Osteoblast (primary cell): ENCODE data around the gene MIEF1. TPM values are rescaled to one million over a fixed set of nuclear protein-coding genes. Genes with fewer than 3 reads are reported as not detected.

Experiments
- DNase-seq: peaks from one replicate; pipeline ENCODE4 v3.0.0; 2011; ENCODE audit warnings: low spot score, mixed read lengths; ENCODE audit not compliant: insufficient read length; ENCODE audit errors: missing footprints
- H2AFZ ChIP-seq: 2 replicates; pipeline ENCODE4 v1.6.0; 2011; ENCODE audit warnings: mild to moderate bottlenecking, low read length
- H3K27ac ChIP-seq: 2 replicates; pipeline ENCODE4 v1.5.1; 2011; ENCODE audit warnings: mild to moderate bottlenecking, low read depth, low read length, moderate library complexity
- H3K27me3 ChIP-seq: 2 replicates; pipeline ENCODE4 v1.6.0; 2012; ENCODE audit warnings: mild to moderate bottlenecking, control low read depth, inconsistent platforms, low read length, moderate library complexity; ENCODE audit not compliant: insufficient read depth
- H3K36me3 ChIP-seq: 2 replicates; pipeline ENCODE4 v1.5.1; 2011; ENCODE audit warnings: mild to moderate bottlenecking, low read length, control low read depth, moderate library complexity; ENCODE audit not compliant: insufficient read depth
- H3K4me1 ChIP-seq: 2 replicates; pipeline ENCODE4 v1.5.1; 2011; ENCODE audit warnings: mild to moderate bottlenecking, low read length, control low read depth, moderate library complexity; ENCODE audit not compliant: insufficient read depth
- H3K4me2 ChIP-seq: 2 replicates; pipeline ENCODE4 v1.6.0; 2011; ENCODE audit warnings: mild to moderate bottlenecking, low read length; ENCODE audit not compliant: insufficient read depth
- H3K4me3 ChIP-seq: fragments of 200-600 bp; sonication (generic); 3 replicates; pipeline ENCODE4 v1.5.1; 2012; ENCODE audit warnings: mild to moderate bottlenecking, low read length, inconsistent platforms; ENCODE audit not compliant: insufficient read depth
- H3K79me2 ChIP-seq: 2 replicates; pipeline ENCODE4 v1.6.0; 2012; ENCODE audit warnings: mild to moderate bottlenecking, low read length, control low read depth, inconsistent platforms; ENCODE audit not compliant: insufficient read depth
- H3K9me3 ChIP-seq: 2 replicates; pipeline ENCODE4 v1.5.1; 2011; ENCODE audit warnings: low read depth, low read length, control low read depth
- H4K20me1 ChIP-seq: 2 replicates; pipeline ENCODE4 v1.6.0; 2012; ENCODE audit warnings: mild to moderate bottlenecking, low read length, control low read depth; ENCODE audit not compliant: insufficient read depth
- total RNA-seq: library from RNA; depleted of rRNA; stranded (reverse); fragments of >200 nt; gene quantifications from 2 replicates; pipeline ENCODE4 v1.2.3, GENCODE V29; 2012
- TF ChIP-seq, protein P1 (sequence below): IDR thresholded peaks from 2 replicates; pipeline ENCODE4 v1.5.1; 2011; ENCODE audit warnings: mild to moderate bottlenecking, low read depth, low read length, moderate library complexity; ENCODE audit errors: extremely low read depth

MIEF1 gene
- total RNA-seq, 1 donor: 23.5 TPM

DNA sequence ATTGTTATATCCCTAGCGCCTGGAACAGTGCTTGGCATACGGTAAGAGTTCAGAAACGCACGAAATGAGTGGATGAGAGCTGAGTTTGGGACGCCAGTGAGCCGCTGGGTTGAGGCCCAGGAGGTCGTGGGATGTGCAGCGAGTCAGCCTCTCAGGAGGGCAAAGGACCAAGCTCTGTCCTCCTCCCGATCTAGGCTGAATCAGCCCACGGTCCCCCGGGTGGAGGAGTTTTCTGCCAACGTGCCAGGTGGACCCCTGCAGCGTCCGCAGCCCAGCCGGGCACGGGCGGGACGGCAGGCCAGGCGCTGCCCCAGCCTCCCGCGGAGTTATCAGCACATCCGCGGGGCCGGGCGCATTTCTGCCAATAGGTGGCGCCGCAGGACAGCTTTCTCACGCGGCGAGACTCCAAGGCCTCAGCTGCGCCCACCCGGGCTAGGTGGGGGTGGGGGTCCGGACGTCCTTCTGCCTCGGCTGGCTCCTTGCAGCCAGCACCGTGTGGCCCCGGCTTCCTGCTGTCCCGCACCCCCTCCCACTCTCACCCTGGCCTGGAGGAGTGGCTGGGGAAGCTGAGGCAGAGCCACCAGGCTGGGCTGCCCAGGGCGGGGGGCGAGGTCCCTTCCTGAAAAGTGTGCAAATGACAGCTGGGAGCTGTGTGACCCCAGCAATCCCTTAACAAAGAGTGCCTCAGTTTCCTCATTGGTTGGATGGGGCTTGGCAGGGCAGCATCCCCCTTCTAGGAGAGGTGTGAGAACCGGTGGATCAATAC is 32.7 kb downstream of the MIEF1 start:
- peak overlapping the region; percentile 74 for H3K4me2 ChIP-seq
- H3K36me3 ChIP-seq: peaks cover 6% of the 10 kb centered on the region
- peak overlapping the region; percentile 54 for H3K4me3 ChIP-seq
- peaks cover 18% of the 10 kb centered on the region for H4K20me1 ChIP-seq
- H3K9me3 ChIP-seq: no peaks in the 10 kb centered on the region
- no peaks in the 10 kb centered on the region for H3K27me3 ChIP-seq
- peaks cover 27% of the 10 kb centered on the region for H3K79me2 ChIP-seq
- TF ChIP-seq, protein P1, sequence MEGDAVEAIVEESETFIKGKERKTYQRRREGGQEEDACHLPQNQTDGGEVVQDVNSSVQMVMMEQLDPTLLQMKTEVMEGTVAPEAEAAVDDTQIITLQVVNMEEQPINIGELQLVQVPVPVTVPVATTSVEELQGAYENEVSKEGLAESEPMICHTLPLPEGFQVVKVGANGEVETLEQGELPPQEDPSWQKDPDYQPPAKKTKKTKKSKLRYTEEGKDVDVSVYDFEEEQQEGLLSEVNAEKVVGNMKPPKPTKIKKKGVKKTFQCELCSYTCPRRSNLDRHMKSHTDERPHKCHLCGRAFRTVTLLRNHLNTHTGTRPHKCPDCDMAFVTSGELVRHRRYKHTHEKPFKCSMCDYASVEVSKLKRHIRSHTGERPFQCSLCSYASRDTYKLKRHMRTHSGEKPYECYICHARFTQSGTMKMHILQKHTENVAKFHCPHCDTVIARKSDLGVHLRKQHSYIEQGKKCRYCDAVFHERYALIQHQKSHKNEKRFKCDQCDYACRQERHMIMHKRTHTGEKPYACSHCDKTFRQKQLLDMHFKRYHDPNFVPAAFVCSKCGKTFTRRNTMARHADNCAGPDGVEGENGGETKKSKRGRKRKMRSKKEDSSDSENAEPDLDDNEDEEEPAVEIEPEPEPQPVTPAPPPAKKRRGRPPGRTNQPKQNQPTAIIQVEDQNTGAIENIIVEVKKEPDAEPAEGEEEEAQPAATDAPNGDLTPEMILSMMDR: peak; percentile 73
- no peak overlapping the region for H3K27ac ChIP-seq
- peak overlapping the region; percentile 95 for H2AFZ ChIP-seq
- DNase-seq: peak; percentile 99
- peaks cover 17% of the 10 kb centered on the region for H3K4me1 ChIP-seq

DNA sequence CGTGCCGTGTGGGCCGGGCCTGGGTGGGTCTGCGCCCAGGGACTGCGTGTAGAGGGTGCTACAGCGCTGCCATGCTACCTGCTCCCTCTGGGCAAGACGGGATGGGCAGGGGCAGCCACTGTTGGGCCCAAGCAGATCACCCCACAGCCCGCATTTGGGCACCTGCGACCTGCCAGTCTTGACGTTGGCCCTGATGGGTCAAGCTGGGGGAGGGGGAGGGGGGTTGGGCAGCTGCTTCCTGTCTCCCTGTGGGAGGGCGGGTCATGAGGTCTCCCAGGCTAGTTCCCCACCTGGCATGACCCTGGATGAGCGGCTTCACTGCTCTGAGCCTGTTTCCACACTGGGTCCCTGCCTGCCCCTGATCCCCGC is 33.3 kb downstream of the MIEF1 start:
- peak; percentile 53 for DNase-seq
- no peaks in the 10 kb centered on the region for H3K9me3 ChIP-seq
- no peak overlapping the region for H3K4me2 ChIP-seq
- H3K4me1 ChIP-seq: peaks cover 17% of the 10 kb centered on the region
- H3K36me3 ChIP-seq: peaks cover under 1% of the 10 kb centered on the region
- peaks cover 22% of the 10 kb centered on the region for H3K79me2 ChIP-seq
- peaks cover 13% of the 10 kb centered on the region for H4K20me1 ChIP-seq
- H2AFZ ChIP-seq: no peak overlapping the region
- H3K27me3 ChIP-seq: no peaks in the 10 kb centered on the region
- H3K27ac ChIP-seq: no peak overlapping the region
- TF ChIP-seq, protein P1: no peak
- H3K4me3 ChIP-seq: no peak overlapping the region

DNA sequence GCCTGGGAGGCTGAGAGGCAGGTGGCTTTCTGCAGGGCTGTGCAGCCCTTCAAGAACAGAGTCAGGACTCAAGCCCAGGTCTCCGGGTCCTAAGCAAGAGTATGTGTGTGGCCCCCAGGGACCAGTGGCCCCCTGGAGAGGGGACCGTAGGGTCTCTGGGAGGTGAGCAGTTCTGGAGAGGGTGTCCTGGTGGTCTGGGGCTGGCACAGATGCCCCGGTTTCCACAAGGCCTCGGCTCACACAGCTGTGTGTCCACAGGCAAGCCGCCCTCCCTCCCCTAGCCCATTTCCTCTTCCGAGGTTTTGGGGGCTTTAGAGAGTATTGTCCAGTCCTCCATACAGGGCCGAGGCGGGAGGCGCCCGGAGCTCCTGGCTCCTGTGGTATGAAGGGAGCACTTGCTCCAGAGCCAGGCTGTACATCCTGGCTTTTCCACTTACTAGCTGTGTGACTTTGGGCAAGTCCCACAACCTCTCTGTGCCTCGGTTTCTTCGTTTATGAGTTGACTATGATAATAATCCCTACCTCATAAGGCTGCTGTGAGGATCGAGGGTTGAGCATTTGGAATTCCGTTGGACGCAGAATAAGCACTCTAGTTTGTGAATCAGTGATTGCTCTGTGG is 33.9 kb downstream of the MIEF1 start:
- no peak overlapping the region for H3K4me3 ChIP-seq
- H3K9me3 ChIP-seq: no peaks in the 10 kb centered on the region
- TF ChIP-seq, protein P1: no peak
- H2AFZ ChIP-seq: no peak overlapping the region
- H4K20me1 ChIP-seq: peaks cover 7% of the 10 kb centered on the region
- peaks cover 16% of the 10 kb centered on the region for H3K4me1 ChIP-seq
- DNase-seq: peak; percentile 2
- no peak overlapping the region for H3K4me2 ChIP-seq
- H3K36me3 ChIP-seq: no peaks in the 10 kb centered on the region
- H3K79me2 ChIP-seq: peaks cover 16% of the 10 kb centered on the region
- H3K27me3 ChIP-seq: no peaks in the 10 kb centered on the region
- no peak overlapping the region for H3K27ac ChIP-seq

DNA sequence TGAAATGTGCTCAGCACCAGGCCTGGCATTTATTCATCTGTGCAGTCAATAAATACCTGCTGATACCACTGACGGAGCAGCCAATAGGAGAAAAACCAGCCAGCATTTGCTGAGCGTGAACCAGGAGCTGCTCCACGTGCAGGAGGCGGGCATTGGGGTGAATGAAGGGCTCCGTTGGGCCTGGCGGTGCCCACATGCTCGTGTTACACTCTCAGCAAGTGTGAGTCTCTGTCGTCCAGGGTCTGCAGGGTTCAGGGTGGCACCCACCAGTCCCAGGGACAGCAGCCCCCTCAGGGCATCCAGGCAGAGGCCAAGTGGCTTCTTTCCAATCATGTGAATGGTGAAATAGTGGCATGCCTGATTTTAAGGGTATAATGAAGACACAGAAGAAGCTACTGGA is 34.6 kb downstream of the MIEF1 start:
- H3K79me2 ChIP-seq: peaks cover 8% of the 10 kb centered on the region
- DNase-seq: peak; percentile 10
- H3K36me3 ChIP-seq: no peaks in the 10 kb centered on the region
- TF ChIP-seq, protein P1: no peak
- H3K4me2 ChIP-seq: no peak overlapping the region
- H3K27me3 ChIP-seq: no peaks in the 10 kb centered on the region
- no peak overlapping the region for H3K4me3 ChIP-seq
- H2AFZ ChIP-seq: no peak overlapping the region
- no peaks in the 10 kb centered on the region for H4K20me1 ChIP-seq
- no peak overlapping the region for H3K27ac ChIP-seq
- peaks cover 8% of the 10 kb centered on the region for H3K4me1 ChIP-seq
- no peaks in the 10 kb centered on the region for H3K9me3 ChIP-seq
